NCI-H2196 (cell line): ENCODE data around the gene CGREF1.
A peak's percentile ranks its signal among the peaks of the same experiment; 100 is the strongest.
"Not testable (repeated sequence)": the region's sequence is repeated elsewhere in the genome, so short reads cannot be mapped to it uniquely, and the experiment has no call there.

Source experiments
- DNase-seq: peaks from one replicate; lab custom pipeline; 2025; ENCODE audit not compliant: unreplicated experiment; lab: John Stamatoyannopoulos, UW

Gene CGREF1

GRCh38 chr2:27137322-27137935 lies 18.5 kb upstream of the CGREF1 start:
- no peak for DNase-seq

- no peak for DNase-seq
Measured at GRCh38 chr2:27136751-27137150, 17.8 kb upstream of the CGREF1 start.

- DNase-seq = no peak
Measured at GRCh38 chr2:27135478-27135955, 16.6 kb upstream of the CGREF1 start.

- DNase-seq = no peak
Measured at GRCh38 chr2:27134781-27135477, 16.0 kb upstream of the CGREF1 start.

- DNase-seq = peak; percentile 100
Measured at GRCh38 chr2:27133905-27134780, 15.2 kb upstream of the CGREF1 start, which contains the start of gene PREB. PREB (minus strand) TSS chr2:27134636; CDS start chr2:27134421, 215 bp downstream.

- no peak for DNase-seq
Measured at GRCh38 chr2:27133195-27133875, 14.4 kb upstream of the CGREF1 start.

GRCh38 chr2:27131429-27131828 lies 12.5 kb upstream of the CGREF1 start:
- DNase-seq = no peak

- DNase-seq = no peak
Measured at GRCh38 chr2:27130396-27130795, 11.5 kb upstream of the CGREF1 start.

GRCh38 chr2:27128668-27129571 lies 10.0 kb upstream of the CGREF1 start:
- no peak for DNase-seq

- DNase-seq = no peak
Measured at GRCh38 chr2:27127883-27128667, 9.1 kb upstream of the CGREF1 start.

- no peak for DNase-seq
Measured at GRCh38 chr2:27126252-27126710, 7.4 kb upstream of the CGREF1 start.

GRCh38 chr2:27125104-27125503 lies 6.2 kb upstream of the CGREF1 start:
- DNase-seq = no peak

- DNase-seq = no peak
Measured at GRCh38 chr2:27123302-27124150, 4.6 kb upstream of the CGREF1 start, which contains the start of gene ABHD1. ABHD1 (plus strand) TSS chr2:27123815; CDS start chr2:27123949, 134 bp downstream.

- no peak for DNase-seq
Measured at GRCh38 chr2:27122791-27123190, 3.9 kb upstream of the CGREF1 start.

- no peak for DNase-seq
Measured at GRCh38 chr2:27121906-27122305, 3.0 kb upstream of the CGREF1 start.

- DNase-seq = not testable (repeated sequence)
Measured at GRCh38 chr2:27119330-27119670, 372 bp upstream of the CGREF1 start.

GRCh38 chr2:27117995-27118524 lies 868 bp downstream of the CGREF1 start:
- DNase-seq = no peak

- DNase-seq = no peak
Measured at GRCh38 chr2:27115519-27115918, 3.4 kb downstream of the CGREF1 start.
